Tibial nerve (tissue), 4 donors: ENCODE measurements around the gene GIT1. TPM values are rescaled to one million over a fixed set of nuclear protein-coding genes. Genes with fewer than 3 reads are reported as not detected.

Experiments
- DNase-seq, 2 donors: peaks; one replicate each; pipeline ENCODE4 v3.0.0-alpha.2; 2019; ENCODE audit warnings: low spot score in 2 of 2
- H3K27ac ChIP-seq, 4 donors: fragments of 200-600 bp; sonication (generic) in 3 of 4; one replicate each; pipeline ENCODE4 v1.5.1; 2017 to 2019; ENCODE audit warnings: mild to moderate bottlenecking in 1 of 4
- H3K27me3 ChIP-seq, 2 donors: fragments of 200-600 bp; sonication (generic) in 1 of 2; one replicate each; pipeline versions ENCODE4 v1.5.1 to v1.6.0; 2017 to 2019
- H3K36me3 ChIP-seq, 3 donors: fragments of 200-600 bp; sonication (generic); one replicate each; pipeline ENCODE4 v1.5.1; 2018 to 2019
- H3K4me1 ChIP-seq, 4 donors: fragments of 200-600 bp; sonication (generic) in 3 of 4; one replicate each; pipeline ENCODE4 v1.5.1; 2017 to 2019
- H3K4me3 ChIP-seq, 4 donors: fragments of 200-600 bp; sonication (generic) in 3 of 4; one replicate each; pipeline ENCODE4 v1.5.1; 2017 to 2019; ENCODE audit warnings: mild to moderate bottlenecking in 1 of 4, moderate library complexity in 1 of 4
- H3K9me3 ChIP-seq, 4 donors: fragments of 200-600 bp; sonication (generic) in 3 of 4; one replicate each; pipeline ENCODE4 v1.5.1; 2017 to 2019
- CTCF ChIP-seq, 5 experiments: fragments of 200-600 bp in 3 of 5; fragments of 450-650 bp in 2 of 5; sonication (generic) in 3 of 5; IDR thresholded peaks; one replicate each; pipeline ENCODE4 v1.5.1; 2016 to 2019; ENCODE audit warnings: antibody characterized with exemption in 5 of 5, mild to moderate bottlenecking in 3 of 5, moderate library complexity in 2 of 5
- EP300 ChIP-seq, 2 donors: sonication (generic); formaldehyde crosslinking; IDR thresholded peaks; one replicate each; pipeline ENCODE4 v1.6.1; 2017; ENCODE audit warnings: antibody characterized with exemption in 2 of 2, mild to moderate bottlenecking in 1 of 2
- POLR2A ChIP-seq, 2 donors: fragments of 450-650 bp; IDR thresholded peaks; one replicate each; pipeline ENCODE4 v1.6.1; 2017; ENCODE audit warnings: antibody characterized with exemption in 2 of 2, mild to moderate bottlenecking in 2 of 2, moderate library complexity in 2 of 2
- WGBS, 2 donors: methylation state at CpG; one replicate each; pipeline ENCODE4 v1.1.5; 2018; 5-methylcytosine and 5-hydroxymethylcytosine counted together
- total RNA-seq, 4 donors: library from RNA; depleted of rRNA; stranded (reverse); fragments of >200 nt; gene quantifications; one replicate each; pipeline ENCODE4 v1.1.0, GENCODE V29; 2016

Gene GIT1
- total RNA-seq, 4 donors from 2014 or later: 51.3 to 100 (median 89.7) TPM

DNA sequence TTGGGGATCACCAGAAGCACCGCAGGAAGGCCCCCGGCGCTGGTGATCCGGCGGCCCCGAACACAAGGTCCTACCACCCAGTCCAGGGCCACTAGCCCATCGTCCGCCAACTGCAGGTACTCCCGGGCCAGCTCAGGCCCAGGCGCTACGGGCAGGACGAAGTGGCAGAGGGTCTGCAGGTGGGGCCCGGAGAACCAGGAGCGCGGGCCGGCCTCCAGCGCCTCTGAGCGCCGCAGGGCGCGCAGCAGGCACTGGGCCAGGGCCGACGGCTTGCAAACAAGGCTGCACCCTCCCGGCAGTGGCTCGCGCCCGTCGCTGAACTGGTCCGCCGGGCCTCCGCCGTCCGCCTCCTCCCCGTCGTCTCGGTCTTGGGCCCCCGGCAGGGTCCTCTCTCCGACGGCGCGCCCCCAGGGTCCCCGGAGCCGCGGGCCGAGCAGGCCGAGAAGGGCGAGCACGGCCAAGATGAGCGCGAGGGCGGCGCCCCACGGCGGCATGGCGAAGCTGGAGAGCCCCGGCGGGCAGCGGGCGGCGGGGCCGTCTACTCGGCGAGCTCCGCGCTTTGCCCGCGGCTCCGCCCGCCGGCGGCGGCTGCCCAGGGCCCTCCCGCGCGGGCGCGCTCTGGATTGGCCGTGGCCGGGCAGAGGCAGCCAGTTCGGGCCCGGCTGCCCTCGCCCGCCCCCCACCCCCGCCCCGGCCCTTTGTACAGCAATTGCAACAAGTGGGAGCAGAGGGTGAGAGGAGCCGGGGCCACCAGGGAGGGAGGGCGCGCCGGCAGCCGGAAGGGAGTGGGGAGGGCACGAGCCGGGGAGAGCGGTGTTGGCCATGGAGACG is 22.8 kb downstream of the GIT1 start, which contains the start of gene ABHD15:
Gene ABHD15 (minus strand): TSS at position 565 of the 831 bp plus-strand sequence. CDS start 71 bp downstream, at position 494.
- Histone ChIP-seq H3K4me1 (peaks cover 0 to 61% (median 26%) of the 10 kb centered on the region in 4 donors), H3K27ac (peak within 1 kb of the TSS; percentile 65 to 94 (median 91))
- TF ChIP-seq EP300 (IDR thresholded peaks at IDR 0.05): peak in 1 of 2 donors; percentile 79
- TF ChIP-seq CTCF (IDR thresholded peaks at IDR 0.05): peak in 1 of 5 experiments; percentile 6
- peak; percentile 62 for TF ChIP-seq POLR2A (IDR thresholded peaks at IDR 0.05)

GRCh38 chr17:29565643-29566472 is 23.6 kb downstream of the GIT1 start:
- WGBS, 2 donors: 22 to 36% methylated on average over 11 to 26 of the region's 55 CpGs
- no peak for TF ChIP-seq CTCF (IDR thresholded peaks at IDR 0.05)
- TF ChIP-seq EP300 (IDR thresholded peaks at IDR 0.05): no peak
- TF ChIP-seq POLR2A (IDR thresholded peaks at IDR 0.05): no peak
- Histone ChIP-seq H3K9me3 (no peaks in the 10 kb centered on the region), H3K4me3 (peak overlapping the region; percentile 39 to 82 (median 64)), H3K27me3 (no peaks in the 10 kb centered on the region), H3K36me3 (peaks cover 4 to 22% (median 6%) of the 10 kb centered on the region in 3 donors), H3K4me1 (peaks cover 0 to 53% (median 29%) of the 10 kb centered on the region in 4 donors), H3K27ac (peak overlapping the region; percentile 65 to 92 (median 86))
- DNase-seq: peak in 1 of 2 donors; percentile 24

More for the DNA sequence above, 22.8 kb downstream of the GIT1 start, which contains the start of gene ABHD15:
- Histone ChIP-seq H3K9me3 (no peaks in the 10 kb centered on the region), H3K27me3 (no peaks in the 10 kb centered on the region), H3K36me3 (peaks cover under 1 to 14% (median 6%) of the 10 kb centered on the region in 3 donors), H3K4me3 (peak within 1 kb of the TSS; percentile 39 to 82 (median 81))
- 2 to 8% methylated on average over 5 to 56 of the region's 94 CpGs for WGBS, 2 donors
- DNase-seq: peak; percentile 43 to 50

DNA sequence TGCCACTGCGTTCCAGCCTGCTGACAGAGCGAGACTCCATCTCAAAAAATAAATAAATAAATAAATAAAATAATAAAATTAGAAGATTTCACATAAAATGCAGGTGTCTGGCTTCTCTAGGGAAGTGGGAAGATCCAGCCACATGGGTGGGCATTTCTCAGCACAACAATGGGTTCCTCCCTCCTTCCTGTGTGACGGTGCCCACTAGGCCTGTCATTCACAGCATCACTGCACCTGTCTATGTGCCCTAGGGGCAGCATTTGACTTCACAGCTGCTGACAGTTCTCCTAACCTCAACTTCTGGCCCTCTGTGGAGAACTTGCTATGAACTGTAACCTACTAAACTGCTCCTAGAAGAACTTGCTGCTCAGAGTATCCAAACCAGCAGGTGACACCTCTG is 25.6 kb downstream of the GIT1 start:
- Histone ChIP-seq H3K4me1 (peaks cover 0 to 41% (median 23%) of the 10 kb centered on the region in 4 donors), H3K36me3 (peaks cover 4 to 40% (median 6%) of the 10 kb centered on the region in 3 donors), H3K27me3 (no peaks in the 10 kb centered on the region), H3K27ac (no peak overlapping the region), H3K9me3 (no peaks in the 10 kb centered on the region), H3K4me3 (no peak overlapping the region)
- TF ChIP-seq EP300 (IDR thresholded peaks at IDR 0.05) (no peak), CTCF (IDR thresholded peaks at IDR 0.05) (no peak), POLR2A (IDR thresholded peaks at IDR 0.05) (no peak)
- WGBS, 2 donors: 86 to 94% methylated on average over 3 of the region's 3 CpGs
- DNase-seq: no peak

- H3K4me3 ChIP-seq: no peak overlapping the region
- no peaks in the 10 kb centered on the region for H3K9me3 ChIP-seq
- no peak for DNase-seq
- TF ChIP-seq POLR2A (IDR thresholded peaks at IDR 0.05) (no peak), CTCF (IDR thresholded peaks at IDR 0.05) (no peak), EP300 (IDR thresholded peaks at IDR 0.05) (no peak)
- 82 to 85% methylated on average over 18 of the region's 18 CpGs for WGBS, 2 donors
- peaks cover 4 to 42% (median 6%) of the 10 kb centered on the region in 3 donors for H3K36me3 ChIP-seq
- no peaks in the 10 kb centered on the region for H3K27me3 ChIP-seq
- H3K27ac ChIP-seq: peak overlapping the region in 2 of 4 donors; percentile 1 to 37
- H3K4me1 ChIP-seq: peaks cover 0 to 41% (median 23%) of the 10 kb centered on the region in 4 donors
Observed at GRCh38 chr17:29562615-29563014, 26.8 kb downstream of the GIT1 start.
